Measurements from ENCODE around the gene LRRC31.

DNA sequence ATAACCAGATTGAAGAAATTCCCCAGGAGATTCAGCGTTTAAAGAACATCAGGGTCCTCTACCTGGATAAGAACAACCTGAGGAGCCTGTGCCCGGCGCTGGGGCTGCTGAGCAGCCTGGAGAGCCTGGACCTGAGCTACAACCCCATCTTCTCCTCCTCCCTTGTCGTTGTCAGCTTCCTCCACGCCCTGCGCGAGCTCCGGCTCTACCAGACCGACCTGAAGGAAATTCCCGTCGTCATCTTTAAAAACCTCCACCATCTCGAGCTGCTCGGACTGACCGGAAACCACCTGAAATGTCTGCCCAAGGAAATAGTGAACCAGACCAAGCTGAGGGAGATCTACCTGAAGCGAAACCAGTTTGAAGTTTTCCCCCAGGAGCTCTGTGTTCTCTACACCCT is 47.6 kb downstream of the LRRC31 start:
- TF ChIP-seq NANOG (IDR thresholded peaks at IDR 0.05; ENCODE audit: insufficient read depth, low read depth, low read length, poor library complexity, severe bottlenecking) (no peak), EP300 (IDR thresholded peaks at IDR 0.05; ENCODE audit: borderline replicate concordance in 1 of 2, low read depth in 2 of 2, low read length in 2 of 2) (no peak), EGR1 (IDR thresholded peaks at IDR 0.05; ENCODE audit: borderline replicate concordance, low read depth, low read length) (no peak), SRF (IDR thresholded peaks at IDR 0.05; ENCODE audit: low read depth, low read length) (no peak)
- TF ChIP-seq, protein P1, sequence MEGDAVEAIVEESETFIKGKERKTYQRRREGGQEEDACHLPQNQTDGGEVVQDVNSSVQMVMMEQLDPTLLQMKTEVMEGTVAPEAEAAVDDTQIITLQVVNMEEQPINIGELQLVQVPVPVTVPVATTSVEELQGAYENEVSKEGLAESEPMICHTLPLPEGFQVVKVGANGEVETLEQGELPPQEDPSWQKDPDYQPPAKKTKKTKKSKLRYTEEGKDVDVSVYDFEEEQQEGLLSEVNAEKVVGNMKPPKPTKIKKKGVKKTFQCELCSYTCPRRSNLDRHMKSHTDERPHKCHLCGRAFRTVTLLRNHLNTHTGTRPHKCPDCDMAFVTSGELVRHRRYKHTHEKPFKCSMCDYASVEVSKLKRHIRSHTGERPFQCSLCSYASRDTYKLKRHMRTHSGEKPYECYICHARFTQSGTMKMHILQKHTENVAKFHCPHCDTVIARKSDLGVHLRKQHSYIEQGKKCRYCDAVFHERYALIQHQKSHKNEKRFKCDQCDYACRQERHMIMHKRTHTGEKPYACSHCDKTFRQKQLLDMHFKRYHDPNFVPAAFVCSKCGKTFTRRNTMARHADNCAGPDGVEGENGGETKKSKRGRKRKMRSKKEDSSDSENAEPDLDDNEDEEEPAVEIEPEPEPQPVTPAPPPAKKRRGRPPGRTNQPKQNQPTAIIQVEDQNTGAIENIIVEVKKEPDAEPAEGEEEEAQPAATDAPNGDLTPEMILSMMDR (IDR thresholded peaks at IDR 0.05; ENCODE audit: control extremely low read depth in 1 of 3, insufficient read depth in 1 of 3, low read depth in 1 of 3, low read length in 3 of 3) = no peak
